C4-2B (cell line): ENCODE data around the gene BACE1-AS.
A peak's percentile ranks its signal among the peaks of the same experiment; 100 is the strongest.

Experiments used
- H3K27ac ChIP-seq: fragments of 450-650 bp; 2 replicates; pipeline ENCODE4 v1.5.1; 2017
- CTCF ChIP-seq: fragments of 450-650 bp; conservative IDR thresholded peaks from 2 replicates; pipeline ENCODE4 v1.5.1; 2017; ENCODE audit warnings: mild to moderate bottlenecking
- ZFX ChIP-seq: fragments of 450-650 bp; IDR thresholded peaks from 2 replicates; pipeline ENCODE4 v1.6.1; 2017

The BACE1-AS gene

GRCh38 chr11:117314840-117315239, 23.7 kb downstream of the BACE1-AS start:
- TF ChIP-seq CTCF (no peak), ZFX (no peak)
- no peak overlapping the region; the same call in 1 of the 2 replicates for H3K27ac ChIP-seq

GRCh38 chr11:117315285-117316196, 24.4 kb downstream of the BACE1-AS start:
- TF ChIP-seq ZFX, result 0 out of 2 replicates have a peak, but pooled peaks have one; percentile 43
- TF ChIP-seq CTCF, result no peak
- H3K27ac ChIP-seq, result peak overlapping the region; percentile 35

GRCh38 chr11:117316197-117316961, 25.2 kb downstream of the BACE1-AS start, which contains the start of gene BACE1:
BACE1 (minus strand) TSS chr11:117316256; CDS start chr11:117315795, 461 bp downstream.
- H3K27ac ChIP-seq, result peak within 1 kb of the TSS; percentile 35
- TF ChIP-seq CTCF (no peak), ZFX (no peak)

GRCh38 chr11:117318738-117319137, 27.6 kb downstream of the BACE1-AS start:
- no peak for TF ChIP-seq ZFX
- no peak for TF ChIP-seq CTCF
- H3K27ac ChIP-seq, result no peak overlapping the region

- no peak overlapping the region for H3K27ac ChIP-seq
- no peak for TF ChIP-seq CTCF
- TF ChIP-seq ZFX, result no peak
These were observed 28.2 kb downstream of the BACE1-AS start for GRCh38 chr11:117319214-117319840.

- H3K27ac ChIP-seq, result peak overlapping the region; percentile 74
These were observed 36.1 kb downstream of the BACE1-AS start for GRCh38 chr11:117327255-117327566.

- peak within 1 kb of the TSS; percentile 74 for H3K27ac ChIP-seq
- TF ChIP-seq CTCF (no peak), ZFX (peak; percentile 41; the same call in 1 of the 2 replicates)
These were observed 36.6 kb downstream of the BACE1-AS start, which contains the start of gene CEP164 for GRCh38 chr11:117327567-117328374. CEP164 (plus strand) TSS chr11:117327854; CDS start chr11:117338587, 10,733 bp downstream.
